Stomach (tissue), 4 donors: ENCODE results near the gene APBA1.

Experiments
- EP300 ChIP-seq: sonication (generic); formaldehyde crosslinking; IDR thresholded peaks from one replicate; pipeline ENCODE4 v1.6.1; 2017; ENCODE audit warnings: antibody characterized with exemption
- TF ChIP-seq, protein P1 (sequence below), 7 experiments: fragments of 450-650 bp in 4 of 7; fragments of 200-600 bp in 3 of 7; sonication (generic) in 3 of 7; IDR thresholded peaks; one replicate each; pipeline ENCODE4 v1.5.1; 2016 to 2019; ENCODE audit warnings: antibody characterized with exemption in 7 of 7, control low read depth in 2 of 7, mild to moderate bottlenecking in 1 of 7

GRCh38 chr9:69577123-69577522 lies 95.0 kb downstream of the APBA1 start:
- TF ChIP-seq, protein P1, sequence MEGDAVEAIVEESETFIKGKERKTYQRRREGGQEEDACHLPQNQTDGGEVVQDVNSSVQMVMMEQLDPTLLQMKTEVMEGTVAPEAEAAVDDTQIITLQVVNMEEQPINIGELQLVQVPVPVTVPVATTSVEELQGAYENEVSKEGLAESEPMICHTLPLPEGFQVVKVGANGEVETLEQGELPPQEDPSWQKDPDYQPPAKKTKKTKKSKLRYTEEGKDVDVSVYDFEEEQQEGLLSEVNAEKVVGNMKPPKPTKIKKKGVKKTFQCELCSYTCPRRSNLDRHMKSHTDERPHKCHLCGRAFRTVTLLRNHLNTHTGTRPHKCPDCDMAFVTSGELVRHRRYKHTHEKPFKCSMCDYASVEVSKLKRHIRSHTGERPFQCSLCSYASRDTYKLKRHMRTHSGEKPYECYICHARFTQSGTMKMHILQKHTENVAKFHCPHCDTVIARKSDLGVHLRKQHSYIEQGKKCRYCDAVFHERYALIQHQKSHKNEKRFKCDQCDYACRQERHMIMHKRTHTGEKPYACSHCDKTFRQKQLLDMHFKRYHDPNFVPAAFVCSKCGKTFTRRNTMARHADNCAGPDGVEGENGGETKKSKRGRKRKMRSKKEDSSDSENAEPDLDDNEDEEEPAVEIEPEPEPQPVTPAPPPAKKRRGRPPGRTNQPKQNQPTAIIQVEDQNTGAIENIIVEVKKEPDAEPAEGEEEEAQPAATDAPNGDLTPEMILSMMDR (IDR thresholded peaks at IDR 0.05), result no peak
- no peak for TF ChIP-seq EP300
